ENCODE data around the gene ARID1B.

ARID1B gene

DNA sequence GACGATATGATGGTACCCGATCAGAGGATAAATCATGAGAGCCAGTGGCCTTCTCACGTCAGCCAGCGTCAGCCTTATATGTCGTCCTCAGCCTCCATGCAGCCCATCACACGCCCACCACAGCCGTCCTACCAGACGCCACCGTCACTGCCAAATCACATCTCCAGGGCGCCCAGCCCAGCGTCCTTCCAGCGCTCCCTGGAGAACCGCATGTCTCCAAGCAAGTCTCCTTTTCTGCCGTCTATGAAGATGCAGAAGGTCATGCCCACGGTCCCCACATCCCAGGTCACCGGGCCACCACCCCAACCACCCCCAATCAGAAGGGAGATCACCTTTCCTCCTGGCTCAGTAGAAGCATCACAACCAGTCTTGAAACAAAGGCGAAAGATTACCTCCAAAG, 423.9 kb downstream of the ARID1B start:
- peaks cover 21% of the 10 kb centered on the region for H3K36me3 ChIP-seq (replicated peaks)
- in situ Hi-C loops (cut with MboI; ENCODE audit: low sequenced_read_pairs): no loop called here
- no peak for DNase-seq (ENCODE audit: low spot score in 2 of 2)
- no peaks in the 10 kb centered on the region for H3K4me1 ChIP-seq
- H3K9me3 ChIP-seq: no peaks in the 10 kb centered on the region
- no peak overlapping the region for H3K4me3 ChIP-seq
- H3K27me3 ChIP-seq (ENCODE audit: low read depth): no peaks in the 10 kb centered on the region

DNA sequence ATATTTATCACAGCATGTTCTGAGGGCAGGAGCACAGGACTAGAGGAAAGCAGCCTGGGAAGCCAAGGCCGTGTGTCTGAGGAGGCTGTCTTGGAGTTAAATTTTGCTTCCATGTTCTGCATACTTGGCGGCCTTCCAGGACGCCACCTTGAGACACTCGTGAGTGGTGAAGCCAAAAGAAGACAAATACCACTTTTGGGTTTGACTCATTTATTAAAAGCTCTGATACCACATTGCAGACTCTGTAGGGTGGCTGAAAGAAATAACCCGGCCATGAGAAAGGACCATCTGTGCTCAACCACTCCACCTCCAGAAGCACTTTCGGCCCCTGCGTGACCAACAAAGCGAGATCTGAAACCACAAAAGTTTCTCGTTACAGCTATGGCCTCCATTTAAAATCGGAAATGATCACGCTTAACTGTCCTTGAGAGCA, 426.1 kb downstream of the ARID1B start:
- no peaks in the 10 kb centered on the region for H3K4me1 ChIP-seq
- H3K27me3 ChIP-seq (ENCODE audit: low read depth): no peaks in the 10 kb centered on the region
- H3K36me3 ChIP-seq (replicated peaks): peaks cover 17% of the 10 kb centered on the region
- no peak overlapping the region for H3K4me3 ChIP-seq
- in situ Hi-C loops (cut with MboI; ENCODE audit: low sequenced_read_pairs): no loop called here
- no peak for DNase-seq (ENCODE audit: low spot score in 2 of 2)
- H3K9me3 ChIP-seq: no peaks in the 10 kb centered on the region

DNA sequence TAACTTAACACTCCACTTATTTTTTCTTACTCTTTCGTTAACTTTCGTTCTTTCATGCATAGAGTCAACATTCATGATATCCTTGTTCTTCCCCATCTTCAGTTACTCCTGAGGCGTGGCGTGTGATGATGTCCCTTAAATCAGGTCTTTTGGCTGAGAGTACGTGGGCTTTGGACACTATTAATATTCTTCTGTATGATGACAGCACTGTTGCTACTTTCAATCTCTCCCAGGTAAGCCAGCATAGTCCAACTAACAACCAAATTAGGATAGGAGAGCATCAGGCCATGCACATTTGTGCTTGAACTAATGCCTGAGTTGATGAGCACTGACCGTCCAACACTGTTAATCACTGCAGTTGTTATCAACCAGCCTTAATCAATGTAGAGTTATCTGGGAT, 426.6 kb downstream of the ARID1B start:
- H3K9me3 ChIP-seq: no peaks in the 10 kb centered on the region
- DNase-seq (ENCODE audit: low spot score in 2 of 2): no peak
- no peak overlapping the region for H3K4me3 ChIP-seq
- H3K27me3 ChIP-seq (ENCODE audit: low read depth): no peaks in the 10 kb centered on the region
- peaks cover 17% of the 10 kb centered on the region for H3K36me3 ChIP-seq (replicated peaks)
- in situ Hi-C loops (cut with MboI; ENCODE audit: low sequenced_read_pairs): no loop called here
- no peaks in the 10 kb centered on the region for H3K4me1 ChIP-seq

DNA sequence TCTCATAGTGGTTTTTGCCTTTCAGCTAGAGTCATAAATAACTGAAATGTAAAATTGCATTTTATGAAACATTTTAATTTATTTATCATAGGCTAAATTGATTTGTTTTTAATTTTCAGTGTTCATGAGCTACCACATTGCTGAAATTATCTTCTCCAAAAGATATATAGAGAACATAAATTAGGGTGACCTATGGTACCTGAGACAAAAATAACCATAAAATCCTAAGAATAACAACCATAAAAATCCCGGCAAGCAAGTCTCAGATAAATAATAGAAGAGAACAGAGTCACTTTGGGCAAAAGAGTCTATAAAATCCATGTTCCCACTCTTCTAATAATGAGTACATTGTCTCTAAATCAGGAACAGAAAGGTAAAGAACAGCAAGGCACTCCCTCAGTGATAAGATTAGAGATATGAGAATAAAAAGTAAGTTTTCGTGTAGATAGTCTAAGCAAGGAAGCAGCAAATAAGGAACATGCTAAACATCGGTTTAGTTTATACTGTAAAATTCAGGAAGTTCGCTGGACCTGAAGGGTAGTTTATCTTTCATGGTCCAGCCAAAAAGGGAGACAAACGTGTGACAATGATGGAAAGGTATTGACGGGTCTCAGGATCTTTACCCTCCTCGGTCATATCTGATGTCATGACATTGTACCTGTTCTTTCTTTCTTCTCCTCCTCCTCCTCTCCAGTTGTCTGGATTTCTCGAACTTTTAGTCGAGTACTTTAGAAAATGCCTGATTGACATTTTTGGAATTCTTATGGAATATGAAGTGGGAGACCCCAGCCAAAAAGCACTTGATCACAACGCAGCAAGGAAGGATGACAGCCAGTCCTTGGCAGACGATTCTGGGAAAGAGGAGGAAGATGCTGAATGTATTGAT, 428.5 kb downstream of the ARID1B start:
- Histone ChIP-seq H3K4me3 (no peak overlapping the region), H3K9me3 (no peaks in the 10 kb centered on the region), H3K36me3 (replicated peaks) (peaks cover 17% of the 10 kb centered on the region), H3K27me3 (ENCODE audit: low read depth) (no peaks in the 10 kb centered on the region), H3K4me1 (peaks cover 10% of the 10 kb centered on the region)
- in situ Hi-C loops (cut with MboI; ENCODE audit: low sequenced_read_pairs): no loop called here
- no peak for DNase-seq (ENCODE audit: low spot score in 2 of 2)

DNA sequence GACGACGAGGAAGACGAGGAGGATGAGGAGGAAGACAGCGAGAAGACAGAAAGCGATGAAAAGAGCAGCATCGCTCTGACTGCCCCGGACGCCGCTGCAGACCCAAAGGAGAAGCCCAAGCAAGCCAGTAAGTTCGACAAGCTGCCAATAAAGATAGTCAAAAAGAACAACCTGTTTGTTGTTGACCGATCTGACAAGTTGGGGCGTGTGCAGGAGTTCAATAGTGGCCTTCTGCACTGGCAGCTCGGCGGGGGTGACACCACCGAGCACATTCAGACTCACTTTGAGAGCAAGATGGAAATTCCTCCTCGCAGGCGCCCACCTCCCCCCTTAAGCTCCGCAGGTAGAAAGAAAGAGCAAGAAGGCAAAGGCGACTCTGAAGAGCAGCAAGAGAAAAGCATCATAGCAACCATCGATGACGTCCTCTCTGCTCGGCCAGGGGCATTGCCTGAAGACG, 429.2 kb downstream of the ARID1B start:
- H3K4me1 ChIP-seq: peaks cover 15% of the 10 kb centered on the region
- H3K4me3 ChIP-seq: no peak overlapping the region
- no peaks in the 10 kb centered on the region for H3K27me3 ChIP-seq (ENCODE audit: low read depth)
- H3K36me3 ChIP-seq (replicated peaks): peaks cover 12% of the 10 kb centered on the region
- in situ Hi-C loops (cut with MboI; ENCODE audit: low sequenced_read_pairs): no loop called here
- no peaks in the 10 kb centered on the region for H3K9me3 ChIP-seq
- DNase-seq (ENCODE audit: low spot score in 2 of 2): no peak

DNA sequence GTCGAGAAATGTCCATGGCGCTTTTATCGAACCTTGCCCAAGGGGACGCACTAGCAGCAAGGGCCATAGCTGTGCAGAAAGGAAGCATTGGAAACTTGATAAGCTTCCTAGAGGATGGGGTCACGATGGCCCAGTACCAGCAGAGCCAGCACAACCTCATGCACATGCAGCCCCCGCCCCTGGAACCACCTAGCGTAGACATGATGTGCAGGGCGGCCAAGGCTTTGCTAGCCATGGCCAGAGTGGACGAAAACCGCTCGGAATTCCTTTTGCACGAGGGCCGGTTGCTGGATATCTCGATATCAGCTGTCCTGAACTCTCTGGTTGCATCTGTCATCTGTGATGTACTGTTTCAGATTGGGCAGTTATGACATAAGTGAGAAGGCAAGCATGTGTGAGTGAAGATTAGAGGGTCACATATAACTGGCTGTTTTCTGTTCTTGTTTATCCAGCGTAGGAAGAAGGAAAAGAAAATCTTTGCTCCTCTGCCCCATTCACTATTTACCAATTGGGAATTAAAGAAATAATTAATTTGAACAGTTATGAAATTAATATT, 430.4 kb downstream of the ARID1B start:
- Histone ChIP-seq H3K9me3 (no peaks in the 10 kb centered on the region), H3K27me3 (ENCODE audit: low read depth) (no peaks in the 10 kb centered on the region), H3K4me3 (no peak overlapping the region), H3K36me3 (replicated peaks) (peaks cover 4% of the 10 kb centered on the region), H3K4me1 (peaks cover 15% of the 10 kb centered on the region)
- in situ Hi-C loops (cut with MboI; ENCODE audit: low sequenced_read_pairs): no loop called here
- no peak for DNase-seq (ENCODE audit: low spot score in 2 of 2)

DNA sequence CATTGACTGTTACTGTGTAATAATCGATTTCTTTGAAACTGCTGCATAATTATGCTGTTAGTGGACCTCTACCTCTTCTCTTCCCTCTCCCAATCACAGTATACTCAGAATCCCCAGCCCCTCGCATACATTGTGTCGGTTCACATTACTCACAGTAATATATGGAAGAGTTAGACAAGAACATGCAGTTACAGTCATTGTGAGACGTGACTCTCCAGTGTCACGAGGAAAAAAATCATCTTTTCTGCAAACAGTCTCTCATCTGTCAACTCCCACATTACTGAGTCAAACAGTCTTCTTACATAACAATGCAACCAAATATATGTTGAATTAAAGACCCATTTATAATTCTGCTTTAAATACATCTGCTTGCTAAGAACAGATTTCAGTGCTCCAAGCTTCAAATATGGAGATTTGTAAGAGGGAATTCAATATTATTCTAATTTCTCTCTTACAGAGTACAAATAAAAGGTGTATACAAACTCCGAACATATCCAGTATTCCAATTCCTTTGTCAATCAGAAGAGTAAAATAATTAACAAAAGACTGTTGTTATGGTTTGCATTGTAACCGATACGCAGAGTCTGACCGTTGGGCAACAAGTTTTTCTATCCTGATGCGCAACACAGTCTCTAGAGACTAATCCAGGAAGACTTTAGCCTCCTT, 432.8 kb downstream of the ARID1B start:
- peak; percentile 59 to 91 for DNase-seq (ENCODE audit: low spot score in 2 of 2)
- Histone ChIP-seq H3K4me3 (no peak overlapping the region), H3K9me3 (no peaks in the 10 kb centered on the region), H3K27me3 (ENCODE audit: low read depth) (no peaks in the 10 kb centered on the region), H3K4me1 (peaks cover 15% of the 10 kb centered on the region), H3K36me3 (replicated peaks) (no peaks in the 10 kb centered on the region)
- in situ Hi-C loops (cut with MboI; ENCODE audit: low sequenced_read_pairs): no loop called here

DNA sequence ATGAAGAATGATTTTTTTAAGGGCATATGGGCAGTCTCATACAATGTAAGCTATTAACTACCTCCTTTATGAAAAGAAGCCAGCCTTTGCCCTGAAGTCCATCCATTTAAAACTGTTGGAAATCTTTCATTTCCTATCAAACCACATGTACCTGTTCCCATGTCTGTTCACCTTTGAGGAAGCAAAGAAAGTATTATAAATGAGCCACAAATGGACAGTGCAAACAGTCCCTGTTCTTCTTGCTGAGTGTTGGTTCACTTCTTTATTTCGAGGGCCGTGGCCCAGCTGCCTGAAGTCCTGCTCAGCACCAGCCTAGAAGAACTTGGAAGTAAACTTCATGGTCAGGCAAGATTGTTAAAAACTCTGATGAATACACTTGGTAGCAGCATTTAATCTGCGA, 433.8 kb downstream of the ARID1B start:
- in situ Hi-C loops (cut with MboI; ENCODE audit: low sequenced_read_pairs): no loop called here
- H3K27me3 ChIP-seq (ENCODE audit: low read depth): no peaks in the 10 kb centered on the region
- DNase-seq (ENCODE audit: low spot score in 2 of 2): no peak
- H3K9me3 ChIP-seq: no peaks in the 10 kb centered on the region
- peaks cover 15% of the 10 kb centered on the region for H3K4me1 ChIP-seq
- H3K36me3 ChIP-seq (replicated peaks): no peaks in the 10 kb centered on the region
- H3K4me3 ChIP-seq: no peak overlapping the region

DNA sequence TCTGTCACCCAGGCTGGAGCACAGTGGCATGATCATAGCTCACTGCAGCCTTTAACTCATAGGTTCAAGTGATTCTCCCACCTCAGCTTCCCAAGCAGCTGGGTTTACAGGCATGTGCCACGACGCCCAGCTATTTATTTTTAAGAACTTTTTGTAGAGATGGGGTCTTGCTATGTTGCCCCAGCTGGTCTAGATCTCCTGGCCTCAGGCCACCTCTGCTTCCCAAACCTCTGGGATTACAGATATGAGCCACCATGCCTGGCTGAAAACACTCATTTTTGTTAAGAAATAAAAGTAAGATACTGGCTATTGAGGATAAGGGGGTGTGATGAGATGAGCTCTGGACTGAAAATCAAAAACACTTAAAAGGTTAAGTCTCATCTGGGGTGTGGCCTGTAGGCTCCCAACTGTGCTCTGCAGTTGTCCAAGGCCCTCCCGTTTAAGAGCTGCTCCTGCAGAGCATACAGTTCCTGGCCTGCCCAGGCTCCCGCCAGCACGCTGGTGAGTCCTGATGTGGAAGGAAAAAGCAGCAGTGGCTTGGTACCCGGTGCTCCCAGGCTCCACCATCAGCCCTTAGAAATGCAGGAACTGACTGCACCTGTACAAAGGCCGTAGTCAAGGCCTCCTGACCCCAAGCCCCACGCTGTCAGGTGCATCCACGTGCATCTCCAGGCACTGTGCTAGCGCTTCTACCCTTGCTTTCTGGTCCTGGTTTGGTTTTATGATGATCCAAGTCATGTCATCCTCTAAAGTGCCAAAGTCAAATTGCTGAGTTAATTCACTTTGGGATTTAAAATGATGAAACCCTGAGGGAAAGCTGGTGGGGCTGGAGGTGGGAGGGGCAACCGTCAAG, 434.7 kb downstream of the ARID1B start:
- Histone ChIP-seq H3K9me3 (no peaks in the 10 kb centered on the region), H3K36me3 (replicated peaks) (no peaks in the 10 kb centered on the region)
- in situ Hi-C loops (cut with MboI; ENCODE audit: low sequenced_read_pairs): no loop called here

DNA sequence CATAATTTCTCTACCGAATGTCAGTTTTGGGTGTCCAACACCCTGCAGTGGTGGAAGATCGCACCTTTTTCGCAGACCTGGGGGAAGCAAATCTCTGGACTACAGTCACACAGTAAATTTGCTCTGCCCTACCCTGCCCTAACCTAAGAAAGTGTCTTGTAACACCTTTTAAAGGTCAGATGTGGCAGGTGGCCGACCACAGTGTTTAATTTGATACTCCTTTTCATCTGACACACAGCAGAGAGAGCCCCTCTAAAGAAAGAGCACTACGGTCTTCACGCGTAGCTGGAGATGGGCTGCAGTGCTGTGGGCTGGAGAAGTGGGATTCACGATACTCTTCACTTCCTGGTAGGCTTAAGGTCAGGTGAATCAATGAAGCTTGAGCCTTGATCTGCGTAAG, 436.2 kb downstream of the ARID1B start:
- Histone ChIP-seq H3K4me1 (peaks cover 15% of the 10 kb centered on the region), H3K27me3 (ENCODE audit: low read depth) (no peaks in the 10 kb centered on the region), H3K9me3 (no peaks in the 10 kb centered on the region), H3K36me3 (replicated peaks) (no peaks in the 10 kb centered on the region), H3K4me3 (no peak overlapping the region)
- in situ Hi-C loops (cut with MboI; ENCODE audit: low sequenced_read_pairs): no loop called here
- DNase-seq (ENCODE audit: low spot score in 2 of 2): peak in 1 of 2 experiments; percentile 4

More for the DNA sequence above, 434.7 kb downstream of the ARID1B start:
- DNase-seq (ENCODE audit: low spot score in 2 of 2): peak in 1 of 2 experiments; percentile 6
- Histone ChIP-seq H3K4me3 (no peak overlapping the region), H3K4me1 (peaks cover 15% of the 10 kb centered on the region), H3K27me3 (ENCODE audit: low read depth) (no peaks in the 10 kb centered on the region)

DNA sequence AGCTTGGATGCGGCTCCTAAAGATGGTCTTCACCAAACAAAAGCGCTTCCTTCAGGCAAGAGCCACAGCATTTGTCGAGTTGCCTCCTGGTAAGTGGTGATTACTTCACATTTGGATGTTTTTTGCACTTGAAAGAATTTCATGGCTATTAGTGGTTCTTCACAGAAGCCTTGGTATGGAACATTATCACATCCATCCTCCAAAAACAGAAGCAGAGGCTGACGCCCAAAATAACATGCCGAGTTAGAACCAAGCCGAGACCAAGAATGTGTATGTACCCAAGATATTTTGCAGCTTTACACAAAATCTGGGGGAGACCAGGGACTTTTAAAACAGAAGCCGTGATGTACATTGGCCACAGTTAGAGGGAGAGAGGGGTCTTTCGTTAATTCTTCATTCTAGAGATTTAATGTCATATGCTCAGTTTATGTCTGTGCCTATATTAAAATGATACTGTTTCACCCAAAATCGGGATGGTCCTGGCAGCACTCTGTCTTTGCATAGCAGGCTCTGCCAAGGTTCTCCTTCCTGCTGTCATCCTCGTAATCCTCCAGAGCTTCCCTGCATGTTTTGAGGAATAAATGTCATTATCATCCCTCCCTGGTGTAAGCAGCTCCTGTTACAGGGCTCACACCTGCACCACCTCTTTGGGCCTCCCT, 436.9 kb downstream of the ARID1B start:
- Histone ChIP-seq H3K4me1 (peaks cover 15% of the 10 kb centered on the region), H3K4me3 (no peak overlapping the region), H3K27me3 (ENCODE audit: low read depth) (no peaks in the 10 kb centered on the region), H3K36me3 (replicated peaks) (no peaks in the 10 kb centered on the region), H3K9me3 (no peaks in the 10 kb centered on the region)
- in situ Hi-C loops (cut with MboI; ENCODE audit: low sequenced_read_pairs): no loop called here
- no peak for DNase-seq (ENCODE audit: low spot score in 2 of 2)

DNA sequence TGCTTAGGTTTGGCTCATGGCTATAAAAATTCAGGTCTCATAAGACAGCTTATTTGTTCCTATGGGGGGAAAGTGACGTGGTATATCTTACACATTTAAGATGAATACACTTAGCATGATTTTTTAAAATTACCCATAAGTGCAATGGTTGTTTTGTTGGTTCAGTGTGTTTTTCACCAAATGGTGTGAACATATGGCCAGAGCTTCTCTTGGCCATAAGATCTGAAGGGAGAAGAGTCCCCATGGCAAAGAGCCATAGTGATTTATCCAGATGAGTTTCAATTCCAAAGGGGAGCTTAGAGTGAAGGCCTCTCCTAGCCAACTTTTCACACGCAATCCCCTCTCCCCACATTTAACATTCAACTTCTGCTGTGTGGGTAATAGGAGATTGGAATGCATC, 438.5 kb downstream of the ARID1B start:
- no peak for DNase-seq (ENCODE audit: low spot score in 2 of 2)
- Histone ChIP-seq H3K36me3 (replicated peaks) (no peaks in the 10 kb centered on the region), H3K4me1 (peaks cover 8% of the 10 kb centered on the region), H3K9me3 (no peaks in the 10 kb centered on the region), H3K27me3 (ENCODE audit: low read depth) (no peaks in the 10 kb centered on the region), H3K4me3 (no peak overlapping the region)
- in situ Hi-C loops (cut with MboI; ENCODE audit: low sequenced_read_pairs): no loop called here

DNA sequence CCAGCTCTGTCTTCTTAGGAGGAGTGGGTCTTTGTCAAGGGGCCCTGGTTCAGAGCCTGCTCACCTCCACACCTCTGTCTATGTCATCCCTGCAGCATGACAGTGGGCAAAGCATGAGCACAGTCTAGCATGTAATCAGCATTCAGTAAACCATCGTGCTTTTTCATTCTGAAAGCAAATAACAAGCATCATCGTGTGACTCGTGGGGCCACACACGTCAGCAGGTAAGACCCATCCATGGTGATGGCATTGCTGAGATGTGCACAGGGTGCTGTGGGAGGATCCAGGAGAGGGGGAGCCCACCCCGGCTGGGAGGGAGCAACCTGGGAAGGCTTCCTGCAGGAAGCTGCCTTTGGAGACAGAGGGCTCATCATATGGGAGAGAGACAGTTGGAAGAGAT, 439.4 kb downstream of the ARID1B start:
- in situ Hi-C loops (cut with MboI; ENCODE audit: low sequenced_read_pairs): no loop called here
- DNase-seq (ENCODE audit: low spot score in 2 of 2): peak in 1 of 2 experiments; percentile 4
- no peaks in the 10 kb centered on the region for H3K9me3 ChIP-seq
- peaks cover 5% of the 10 kb centered on the region for H3K4me1 ChIP-seq
- H3K36me3 ChIP-seq (replicated peaks): no peaks in the 10 kb centered on the region
- no peak overlapping the region for H3K4me3 ChIP-seq
- H3K27me3 ChIP-seq (ENCODE audit: low read depth): no peaks in the 10 kb centered on the region

All from HAP-1 (cell line).